Measurements from ENCODE around the gene CPNE4. TPM values are rescaled to one million over a fixed set of nuclear protein-coding genes. Genes with fewer than 3 reads are reported as not detected.

CPNE4 gene
- total RNA-seq, 1 experiment from 2014 or later: 1.9 TPM

- no peak overlapping the region for H4K8ac ChIP-seq (replicated peaks; ENCODE audit: insufficient read length, low read depth, low read length)
- H3K9me3 ChIP-seq (ENCODE audit: control insufficient read depth, low read depth, low read length): no peaks in the 10 kb centered on the region
- no peaks in the 10 kb centered on the region for H3K27me3 ChIP-seq (ENCODE audit: insufficient read depth, low read length)
- no peak overlapping the region for H2BK120ac ChIP-seq (ENCODE audit: low read depth, low read length, poor library complexity, severe bottlenecking)
- H3K36me3 Mint-ChIP-seq (ENCODE audit: insufficient read depth in 1 of 3, low read depth in 3 of 3): no peaks in the 10 kb centered on the region
- no peak overlapping the region for H2BK12ac ChIP-seq (ENCODE audit: insufficient read length, low read depth, low read length)
- no peak for DNase-seq
- H3K4ac ChIP-seq (ENCODE audit: low read depth, low read length): no peak overlapping the region
- no peak overlapping the region for H3K14ac ChIP-seq (ENCODE audit: insufficient read depth, low read length)
- H4K91ac ChIP-seq (ENCODE audit: insufficient read length, low read depth, low read length): no peak overlapping the region
- no peak overlapping the region for H3K4me3 Mint-ChIP-seq
- H3K9ac ChIP-seq (ENCODE audit: extremely low read depth, insufficient read length, low read length): no peak overlapping the region
- no peaks in the 10 kb centered on the region for H3K4me1 Mint-ChIP-seq
- no peak overlapping the region for H3K18ac ChIP-seq (ENCODE audit: insufficient read length, low read depth, low read length)
- no peak overlapping the region for H3K23ac ChIP-seq (ENCODE audit: insufficient read length, low read depth, low read length)
- H4K20me1 ChIP-seq (ENCODE audit: control insufficient read depth, insufficient read depth, insufficient read length): no peaks in the 10 kb centered on the region
- no peak overlapping the region for H3K27ac Mint-ChIP-seq
- WGBS (ENCODE audit: extremely low coverage, insufficient read length, low lambda C conversion rate): no CpG with 5 or more reads among the region's 1 CpG
- H3K56ac ChIP-seq (ENCODE audit: insufficient read length, low read depth, low read length): no peak overlapping the region
- TF ChIP-seq, protein P1, sequence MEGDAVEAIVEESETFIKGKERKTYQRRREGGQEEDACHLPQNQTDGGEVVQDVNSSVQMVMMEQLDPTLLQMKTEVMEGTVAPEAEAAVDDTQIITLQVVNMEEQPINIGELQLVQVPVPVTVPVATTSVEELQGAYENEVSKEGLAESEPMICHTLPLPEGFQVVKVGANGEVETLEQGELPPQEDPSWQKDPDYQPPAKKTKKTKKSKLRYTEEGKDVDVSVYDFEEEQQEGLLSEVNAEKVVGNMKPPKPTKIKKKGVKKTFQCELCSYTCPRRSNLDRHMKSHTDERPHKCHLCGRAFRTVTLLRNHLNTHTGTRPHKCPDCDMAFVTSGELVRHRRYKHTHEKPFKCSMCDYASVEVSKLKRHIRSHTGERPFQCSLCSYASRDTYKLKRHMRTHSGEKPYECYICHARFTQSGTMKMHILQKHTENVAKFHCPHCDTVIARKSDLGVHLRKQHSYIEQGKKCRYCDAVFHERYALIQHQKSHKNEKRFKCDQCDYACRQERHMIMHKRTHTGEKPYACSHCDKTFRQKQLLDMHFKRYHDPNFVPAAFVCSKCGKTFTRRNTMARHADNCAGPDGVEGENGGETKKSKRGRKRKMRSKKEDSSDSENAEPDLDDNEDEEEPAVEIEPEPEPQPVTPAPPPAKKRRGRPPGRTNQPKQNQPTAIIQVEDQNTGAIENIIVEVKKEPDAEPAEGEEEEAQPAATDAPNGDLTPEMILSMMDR (conservative IDR thresholded peaks at IDR 0.05): no peak
- H2BK5ac ChIP-seq (ENCODE audit: insufficient read length, low read length): no peak overlapping the region
- no peak overlapping the region for H2AFZ ChIP-seq (ENCODE audit: low read length)
- H3K79me1 ChIP-seq (ENCODE audit: insufficient read depth, low read depth, low read length, poor library complexity, severe bottlenecking): no peaks in the 10 kb centered on the region
- H3K9me3 Mint-ChIP-seq: no peaks in the 10 kb centered on the region
- no peak overlapping the region for H3K27ac ChIP-seq (ENCODE audit: insufficient read length, low read depth, low read length)
- no peaks in the 10 kb centered on the region for H3K79me2 ChIP-seq (ENCODE audit: insufficient read depth, low read length)
- H2BK20ac ChIP-seq (ENCODE audit: low read depth, low read length, poor library complexity, severe bottlenecking): no peak overlapping the region
- no peak overlapping the region for H4K5ac ChIP-seq (ENCODE audit: insufficient read length, low read depth, low read length)
- no peaks in the 10 kb centered on the region for H3K27me3 Mint-ChIP-seq (ENCODE audit: low read depth)
- no peak overlapping the region for H3K4me2 ChIP-seq (ENCODE audit: insufficient read depth, insufficient read length, low read length)
- no peak overlapping the region for H2BK15ac ChIP-seq (ENCODE audit: low read depth, low read length)
- no peak overlapping the region for H3T11ph ChIP-seq (ENCODE audit: low read length)
- H3K4me1 ChIP-seq (ENCODE audit: insufficient read depth, low read length): no peaks in the 10 kb centered on the region
- no peaks in the 10 kb centered on the region for H3K23me2 ChIP-seq (ENCODE audit: insufficient read length, low read depth, low read length, poor library complexity, severe bottlenecking)
- H2AK5ac ChIP-seq (ENCODE audit: insufficient read length, low read length): no peak overlapping the region
Observed at GRCh38 chr3:131612745-131613144, 422.1 kb downstream of the CPNE4 start.
